Measurements from ENCODE around the gene BEAN1. TPM values are rescaled to one million over a fixed set of nuclear protein-coding genes. Genes with fewer than 3 reads are reported as not detected.

The BEAN1 gene
- total RNA-seq, 2 donors from 2014 or later, result not detected

DNA sequence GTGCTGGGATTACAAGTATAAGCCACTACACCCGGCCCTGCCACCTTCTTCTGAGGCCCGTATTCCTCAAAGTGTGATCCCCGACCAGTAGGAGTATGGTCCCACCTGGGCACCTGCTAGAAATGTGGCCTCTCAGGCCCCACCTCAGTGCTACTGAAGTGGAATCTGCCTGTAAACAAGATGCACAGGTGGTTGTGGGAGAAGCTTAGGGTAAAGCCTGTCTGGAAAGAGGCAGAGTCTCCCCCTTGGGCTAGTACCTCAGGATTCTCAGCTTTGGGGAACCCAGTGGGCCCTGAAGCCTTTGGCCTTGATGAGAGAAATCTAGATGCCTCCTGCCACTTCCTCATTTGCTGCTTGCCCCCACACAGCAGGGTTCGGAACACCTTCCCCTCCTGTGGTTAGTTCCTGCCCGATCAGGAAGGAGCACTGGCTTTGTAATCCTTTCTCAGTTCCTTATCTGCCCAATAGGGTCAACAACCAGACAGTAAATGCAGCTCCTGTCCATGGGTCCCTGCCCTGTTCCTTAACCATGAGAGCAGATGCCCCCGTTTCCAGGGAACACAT is 97.6 kb downstream of the BEAN1 start:
- no peak for DNase-seq (ENCODE audit: low spot score in 2 of 2)
- peaks cover 0 to 8% of the 10 kb centered on the region in 2 donors for H3K36me3 Mint-ChIP-seq
- H3K27ac Mint-ChIP-seq, result peak overlapping the region; percentile 90 to 91
- no peaks in the 10 kb centered on the region for H3K9me3 Mint-ChIP-seq
- ATAC-seq, result no peak

DNA sequence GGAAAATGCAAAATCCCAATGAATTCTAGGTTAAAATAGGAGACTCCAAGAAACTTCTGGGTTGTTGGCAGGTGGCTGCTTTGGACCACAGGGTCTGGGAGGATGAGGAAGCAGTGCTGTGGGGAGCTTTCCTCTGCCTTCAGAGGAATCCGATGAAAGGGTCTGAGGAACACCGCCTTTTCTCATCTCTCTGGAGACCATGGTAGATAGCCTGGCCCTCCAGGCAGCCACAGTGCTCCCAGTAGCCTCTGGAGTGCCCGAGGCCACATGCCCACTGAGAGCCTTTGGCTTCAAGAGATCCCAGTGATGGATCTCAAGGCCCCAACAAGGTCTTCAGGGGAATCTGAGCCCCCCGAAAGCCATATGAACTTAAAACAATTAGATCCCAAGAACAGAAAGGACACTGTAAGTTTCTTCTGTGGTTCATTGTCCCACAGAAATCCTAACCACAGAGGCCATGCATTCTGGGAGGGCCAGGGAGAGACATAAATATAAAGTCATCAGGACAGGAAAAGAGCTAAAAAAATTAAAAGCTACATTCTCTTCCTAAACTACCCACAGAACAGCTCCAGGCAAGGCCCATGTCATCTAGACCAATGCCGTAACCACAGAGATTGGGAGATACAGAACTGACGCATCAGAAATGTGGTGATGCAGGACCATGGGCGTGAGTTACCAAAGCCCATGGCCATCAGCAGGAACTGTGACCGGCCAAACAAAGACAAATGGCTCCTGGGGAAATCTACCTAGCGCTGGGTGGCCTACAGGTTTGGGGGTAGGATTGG is 98.5 kb downstream of the BEAN1 start:
- ATAC-seq (no peak), DNase-seq (ENCODE audit: low spot score in 2 of 2) (no peak)
- Mint-ChIP-seq H3K9me3 (no peaks in the 10 kb centered on the region), H3K27ac (peak overlapping the region; percentile 66 to 91), H3K36me3 (peaks cover 0 to 8% of the 10 kb centered on the region in 2 donors)

DNA sequence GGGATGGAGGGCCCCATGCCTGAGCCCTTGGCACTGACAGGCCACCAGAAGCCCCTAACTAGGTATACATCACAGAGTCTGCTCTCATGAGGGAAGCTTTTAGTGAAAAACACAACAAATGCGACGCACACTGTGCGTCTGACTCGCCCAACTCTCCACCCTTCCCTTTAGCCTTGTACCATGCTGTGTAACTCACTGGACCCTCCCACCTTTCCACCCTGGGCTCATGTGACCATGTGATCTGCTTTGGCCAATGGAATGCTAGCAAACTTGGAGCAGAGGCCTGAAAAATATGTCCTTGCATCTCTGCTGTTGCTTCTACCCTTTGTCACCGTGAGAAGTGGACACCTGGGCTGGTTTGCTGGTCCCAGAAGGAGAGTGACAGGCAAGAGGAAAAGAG is 101.2 kb downstream of the BEAN1 start:
- ATAC-seq, result no peak
- Mint-ChIP-seq H3K9me3 (no peaks in the 10 kb centered on the region), H3K36me3 (peaks cover 0 to 8% of the 10 kb centered on the region in 2 donors), H3K27ac (no peak overlapping the region)
- DNase-seq (ENCODE audit: low spot score in 2 of 2), result no peak

DNA sequence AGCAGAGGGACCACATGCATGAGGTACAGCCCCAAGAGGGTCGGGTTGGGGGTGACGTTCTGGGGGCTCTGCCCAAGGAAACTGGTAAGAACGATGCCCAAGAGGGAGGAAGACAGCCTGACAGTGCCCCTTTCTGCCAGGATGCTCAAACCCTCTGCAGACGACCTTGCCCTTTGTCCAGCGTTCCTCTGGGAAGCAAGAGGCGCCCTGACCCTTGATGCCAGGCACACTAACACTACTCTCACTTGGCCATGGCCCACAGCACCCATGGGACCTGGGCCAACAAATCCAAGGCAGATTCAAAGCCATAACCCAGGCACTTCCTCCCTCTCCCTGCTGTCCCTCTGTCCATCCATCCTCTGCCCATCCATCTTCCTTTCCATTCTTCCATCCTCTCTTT is 102.4 kb downstream of the BEAN1 start:
- Mint-ChIP-seq H3K9me3 (no peaks in the 10 kb centered on the region), H3K27ac (no peak overlapping the region), H3K36me3 (peaks cover 0 to 8% of the 10 kb centered on the region in 2 donors)
- ATAC-seq (no peak), DNase-seq (ENCODE audit: low spot score in 2 of 2) (no peak)

Other genes with a start within 250 kb of the BEAN1 start
- gene CDH5, start 60.6 kb upstream of the BEAN1 start, total RNA-seq, result not detected
- gene TK2, start 122.8 kb downstream of the BEAN1 start, total RNA-seq, result 1 to 10 TPM; 2.7 to 9.1 TPM
- gene CKLF, start 125.3 kb downstream of the BEAN1 start, total RNA-seq, result 100 to 1,000 TPM; 117 to 136 TPM
- gene CMTM1, start 139.1 kb downstream of the BEAN1 start, total RNA-seq, result 10 to 100 TPM; 13.0 to 13.1 TPM
- gene CMTM2, start 152.2 kb downstream of the BEAN1 start, total RNA-seq, result 1 to 10 TPM in 1 of 2 donors, under 1 TPM in 1; 0.87 to 1.1 TPM
- gene CMTM3, start 177.4 kb downstream of the BEAN1 start, total RNA-seq, result 10 to 100 TPM; 40.0 to 74.0 TPM

Measured in activated naive CD4-positive, alpha-beta T cell treated with anti-CD3 and anti-CD28 coated beads, Interleukin-2, amount 50 U/mL, for 72 hours (primary cell).